Hematopoietic multipotent progenitor cell treated with erythropoietin and hydrocortisone succinate and interleukin-3 and kit ligand, for 15 days (in vitro differentiated cells): Measurements from ENCODE around the gene TBC1D4.

ENCODE experiments used
- DNase-seq: peaks from one replicate; pipeline ENCODE4 v3.0.0-alpha.2; 2015; ENCODE audit warnings: low spot score

The TBC1D4 gene

DNA sequence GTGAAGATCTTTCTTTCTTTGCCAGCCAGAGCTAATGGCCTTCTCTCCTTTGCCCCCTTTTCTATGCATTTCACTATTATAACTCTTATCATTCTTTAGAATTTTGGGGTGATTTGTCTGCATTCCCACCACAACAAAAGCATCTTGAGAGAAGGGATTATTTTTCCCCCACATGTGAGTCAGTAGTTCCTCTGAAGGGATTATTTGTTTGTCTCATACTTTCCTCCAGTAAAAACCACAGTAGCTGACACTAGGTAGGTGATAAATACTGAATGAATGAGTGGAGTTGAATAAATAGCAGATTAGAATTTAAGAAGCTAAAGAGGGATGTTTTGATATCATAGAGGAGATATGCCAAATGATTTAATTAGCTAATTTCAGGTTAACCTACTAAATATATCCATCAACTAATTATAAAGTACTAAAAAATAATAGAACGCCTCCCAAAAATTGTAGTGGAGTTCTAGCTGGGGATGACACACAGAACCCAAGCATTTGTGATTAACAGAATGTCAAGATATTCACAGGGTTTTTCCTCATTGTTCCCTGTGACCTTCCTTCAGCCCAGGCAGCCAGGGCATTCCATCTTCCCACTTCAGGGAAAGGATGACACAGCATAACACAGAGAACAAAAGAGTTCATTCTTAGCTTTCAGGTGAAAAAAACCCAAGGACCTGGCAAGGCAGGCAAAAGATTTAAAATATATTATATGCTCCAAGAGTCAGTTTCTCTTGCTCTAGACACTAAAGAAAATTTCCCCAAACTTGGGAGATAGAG is 3.5 kb upstream of the TBC1D4 start:
- no peak for DNase-seq

DNA sequence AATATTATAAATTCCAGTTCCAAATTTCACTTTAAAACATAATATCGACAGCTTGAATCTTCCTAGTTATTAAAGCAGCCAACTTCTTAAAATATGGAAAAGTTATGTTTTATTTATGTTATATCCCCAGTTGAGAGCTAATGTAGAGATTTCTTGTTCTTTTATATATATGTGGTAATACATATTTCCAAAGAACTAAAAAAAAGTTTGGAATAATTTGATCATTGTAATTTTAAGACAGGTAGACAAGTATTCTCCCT is 781 bp upstream of the TBC1D4 start:
- DNase-seq, result no peak

DNA sequence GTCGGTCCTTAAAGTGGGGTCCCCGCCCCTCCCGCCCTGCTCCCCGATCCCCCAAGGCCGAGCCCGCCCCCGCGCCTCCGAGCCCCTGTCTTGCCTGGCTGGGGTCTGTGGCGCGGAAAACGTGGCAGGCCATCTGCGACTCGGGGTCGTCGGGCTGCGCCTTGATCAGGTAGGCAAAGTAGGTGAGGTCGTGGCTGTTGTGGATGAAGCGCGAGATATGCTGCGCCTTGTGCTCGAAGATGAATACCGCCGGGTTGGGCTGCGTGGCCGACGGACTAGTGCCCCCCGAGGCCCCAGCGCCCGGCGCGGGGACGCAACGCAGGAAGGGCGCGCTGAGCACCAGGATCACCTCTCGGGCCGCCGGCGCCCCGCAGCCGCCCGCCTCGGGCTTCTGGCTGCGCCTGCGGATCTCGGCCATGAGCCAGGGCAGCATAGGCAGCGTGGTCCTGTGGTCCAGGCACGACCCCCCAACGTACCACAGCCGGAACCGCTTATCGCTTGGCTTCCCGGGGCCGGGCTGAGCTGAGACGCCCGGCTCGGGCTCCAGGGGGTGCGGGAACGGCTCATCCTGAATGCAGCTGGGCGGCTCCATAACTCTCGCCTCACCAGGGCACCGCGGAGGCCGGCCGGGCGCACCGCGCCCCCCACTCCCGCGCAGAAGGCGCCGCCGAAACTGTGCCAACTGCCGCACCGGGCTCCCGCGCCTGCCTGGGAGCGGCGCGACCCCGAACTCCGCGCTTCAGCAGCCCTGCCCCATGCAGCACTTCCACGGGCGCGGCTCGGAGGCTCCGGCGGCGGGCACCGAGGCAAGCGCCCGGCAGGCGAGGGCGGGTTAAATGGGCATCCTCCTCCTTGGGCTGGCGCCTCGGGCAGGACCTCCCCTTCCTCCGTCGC is 546 bp downstream of the TBC1D4 start:
- DNase-seq, result no peak

DNA sequence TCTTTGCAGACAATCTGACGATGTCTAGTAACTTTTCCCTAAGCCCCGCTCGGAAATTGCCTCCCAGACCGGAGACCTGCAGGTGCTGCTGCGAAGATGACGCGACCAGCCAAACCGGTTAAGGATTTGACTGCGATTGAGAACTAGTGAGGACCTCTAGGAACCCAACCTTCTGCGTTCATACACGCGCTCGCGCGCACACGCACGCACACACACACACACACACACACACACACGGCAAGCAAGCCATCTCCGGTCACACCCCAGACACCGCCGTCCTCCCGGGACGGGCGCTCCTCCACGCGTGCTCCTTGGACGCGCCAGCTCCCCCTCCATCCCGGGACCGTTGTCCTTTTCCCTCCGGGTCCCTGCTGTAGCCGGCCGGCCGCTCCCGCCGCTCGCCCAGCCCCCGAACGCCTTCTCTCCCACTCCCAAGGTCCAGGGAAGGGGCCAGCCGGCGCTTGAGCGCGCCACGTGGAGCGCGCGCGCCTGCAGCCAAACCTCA is 1.2 kb downstream of the TBC1D4 start:
- DNase-seq, result no peak

DNA sequence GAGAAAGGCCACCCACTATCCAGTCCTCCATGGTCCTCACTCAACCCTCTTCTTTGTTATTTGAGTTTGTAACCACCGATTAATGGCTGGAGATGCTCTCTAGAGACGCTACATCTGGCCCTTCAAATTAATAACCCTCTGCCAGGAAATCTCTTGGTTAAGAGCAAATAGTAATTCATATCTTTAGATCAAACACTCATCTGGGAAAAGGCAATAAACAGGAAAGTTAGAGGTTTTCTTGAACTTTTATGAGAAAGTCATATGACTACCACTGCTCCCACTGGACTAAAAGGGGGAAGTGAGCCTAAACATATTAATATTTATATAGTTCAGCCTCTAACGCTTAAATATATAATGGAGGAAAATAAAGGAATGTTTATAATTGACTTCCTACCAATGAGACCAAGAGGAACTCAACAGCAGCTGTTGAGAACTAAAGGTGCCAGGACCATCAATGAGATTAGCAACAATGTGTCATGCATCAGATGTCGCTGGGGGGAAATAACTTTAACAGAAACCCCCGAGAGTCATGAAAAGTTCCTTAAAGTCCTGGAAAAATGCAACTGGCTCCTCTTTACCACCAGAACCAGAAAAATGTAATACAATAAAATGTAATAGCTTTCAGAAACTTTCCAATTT is 2.7 kb downstream of the TBC1D4 start:
- DNase-seq, result no peak

GRCh38 chr13:75478659-75479058 is 3.3 kb downstream of the TBC1D4 start:
- DNase-seq, result no peak

DNA sequence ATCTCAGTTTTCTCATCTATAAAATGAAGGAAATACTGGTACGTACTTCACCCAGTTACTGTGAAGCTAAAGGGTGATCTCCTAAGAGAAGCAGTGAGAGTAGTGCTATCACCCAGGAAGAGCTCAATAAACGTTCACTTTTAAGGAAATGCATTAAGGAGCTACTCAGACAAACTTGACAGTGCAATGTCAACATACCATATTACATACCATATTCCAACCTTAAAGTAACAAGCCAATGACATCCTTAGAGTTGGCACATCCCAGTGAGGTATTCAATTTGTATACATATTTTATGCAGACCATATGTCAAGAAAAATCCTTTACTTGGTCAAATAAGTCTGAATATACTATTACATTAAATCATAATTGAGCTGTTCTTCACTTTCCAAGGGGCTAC is 7.0 kb downstream of the TBC1D4 start:
- no peak for DNase-seq

- DNase-seq, result no peak
Observed at GRCh38 chr13:75473468-75473867, 8.5 kb downstream of the TBC1D4 start.

DNA sequence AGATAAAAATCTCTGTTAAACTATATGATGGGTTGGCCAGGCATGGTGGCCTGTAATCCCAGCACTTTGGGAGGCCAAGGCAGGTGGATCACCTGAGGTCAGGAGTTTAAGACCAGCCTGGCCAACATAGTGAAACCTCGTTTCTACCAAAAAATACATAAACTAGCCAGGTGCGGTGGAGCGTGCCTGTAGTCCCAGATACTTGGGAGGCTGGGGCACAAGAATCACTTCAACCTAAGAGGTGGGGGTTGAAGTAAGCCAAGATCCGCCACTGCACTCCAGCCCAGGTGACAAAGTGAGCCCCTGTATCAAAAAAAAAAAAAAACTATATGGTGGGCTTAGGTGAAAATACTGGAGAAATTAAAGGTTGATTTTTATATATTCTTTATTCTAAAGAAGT is 11.3 kb downstream of the TBC1D4 start:
- DNase-seq, result no peak

DNA sequence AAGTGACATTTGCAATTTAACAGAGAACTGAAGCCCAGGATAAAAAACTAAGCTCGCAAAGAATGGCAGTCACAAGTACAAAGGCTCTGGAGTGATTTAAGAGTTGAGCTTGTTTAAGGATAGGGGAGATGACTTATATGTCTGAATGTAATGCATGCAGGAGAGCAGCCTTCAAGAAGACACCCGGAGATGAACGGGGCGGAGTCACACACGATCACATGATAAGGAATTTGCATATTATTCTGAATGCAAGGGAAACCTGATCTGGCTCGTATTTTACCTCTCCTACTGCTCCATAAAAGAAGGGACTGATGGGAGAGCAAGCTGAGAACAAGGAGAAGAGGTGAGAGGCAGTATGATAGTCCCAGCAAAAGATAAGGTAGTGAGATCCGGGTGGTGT is 12.9 kb downstream of the TBC1D4 start:
- no peak for DNase-seq

- DNase-seq, result no peak
Observed at GRCh38 chr13:75468602-75469001, 13.4 kb downstream of the TBC1D4 start.

DNA sequence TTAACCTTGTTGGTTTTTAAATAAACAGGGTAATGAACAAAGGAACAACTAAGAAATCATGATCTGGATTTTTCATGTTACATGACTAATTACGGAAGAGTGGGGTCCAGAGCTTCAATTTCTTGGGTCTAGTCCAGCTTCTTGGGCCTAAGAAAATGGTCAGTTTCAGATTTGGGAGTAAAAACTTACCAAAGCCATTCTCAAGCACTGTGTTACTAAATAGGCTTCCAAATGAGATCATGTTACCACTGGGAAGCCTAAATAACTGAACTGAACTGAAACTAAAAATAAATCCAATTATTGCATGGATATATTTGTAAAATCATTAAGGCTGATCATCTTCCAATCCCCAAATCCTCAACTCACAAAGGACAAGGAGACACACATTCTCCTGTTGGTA is 13.9 kb downstream of the TBC1D4 start:
- DNase-seq, result no peak

DNA sequence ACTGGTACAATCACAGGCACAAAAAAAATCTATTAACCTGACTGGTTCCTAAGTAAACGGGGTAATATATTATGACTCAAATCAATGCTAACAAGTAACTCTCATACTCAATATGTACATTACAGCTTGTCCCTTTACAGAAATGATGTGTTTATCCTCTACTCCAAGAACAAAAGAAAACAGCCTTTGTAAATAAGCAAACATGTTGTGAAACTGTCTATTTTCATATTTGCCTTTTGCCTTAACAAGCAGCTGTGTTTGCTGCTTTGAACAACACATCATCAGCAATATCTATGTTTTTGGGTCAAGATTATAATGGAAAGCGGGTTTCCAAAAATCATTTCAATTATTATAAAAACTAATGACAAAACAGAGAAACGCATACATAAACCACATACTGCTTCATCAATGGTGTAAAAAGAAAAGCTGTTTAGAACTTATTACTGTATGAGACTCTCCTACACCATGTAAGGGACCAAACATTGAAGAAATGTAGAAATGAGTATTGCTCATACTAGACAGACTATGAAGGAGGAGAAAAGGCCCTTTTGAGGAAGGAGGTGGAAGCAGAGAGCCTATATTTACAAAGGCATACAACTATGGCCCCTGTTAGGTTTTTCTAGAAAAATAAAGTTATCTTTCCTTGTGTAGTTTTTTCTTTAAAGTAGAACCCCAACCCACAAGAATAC is 14.8 kb downstream of the TBC1D4 start:
- DNase-seq, result no peak

DNA sequence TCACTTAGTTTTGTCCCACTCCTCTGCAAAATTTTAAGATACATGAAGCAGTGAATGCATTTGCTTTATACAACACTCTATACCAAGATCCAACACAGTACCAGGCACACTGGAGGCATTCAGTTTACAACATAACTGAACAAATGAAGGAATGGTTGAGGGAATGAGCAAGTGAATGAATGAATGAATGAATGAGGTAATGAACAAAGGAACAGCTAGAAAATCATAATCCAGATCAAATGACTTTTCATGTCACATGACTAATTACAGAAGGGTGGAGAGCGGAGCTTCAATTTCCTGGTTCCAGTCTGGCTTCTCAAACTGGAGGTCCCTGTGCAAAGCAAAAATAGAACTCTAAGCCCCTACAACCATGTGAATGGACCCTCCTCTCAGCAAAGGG is 16.7 kb downstream of the TBC1D4 start:
- no peak for DNase-seq

DNA sequence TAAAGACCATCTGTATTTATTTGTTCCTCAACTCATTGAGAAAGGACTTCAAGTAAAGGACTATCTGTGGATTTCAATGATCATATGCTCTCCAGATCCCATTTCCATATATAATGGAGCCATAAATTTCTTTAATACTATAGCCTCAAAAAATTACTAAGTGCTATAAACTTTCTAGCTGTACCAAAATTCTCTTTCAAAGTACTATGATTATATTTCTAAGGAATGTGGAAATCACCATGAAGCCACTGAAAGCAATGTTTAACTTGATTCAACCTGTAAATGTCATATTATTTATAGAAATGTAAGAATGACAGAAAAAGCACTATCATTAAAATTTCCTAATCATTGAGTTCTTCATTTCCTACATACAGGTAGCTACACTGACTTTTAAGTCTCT is 20.7 kb downstream of the TBC1D4 start:
- no peak for DNase-seq

DNA sequence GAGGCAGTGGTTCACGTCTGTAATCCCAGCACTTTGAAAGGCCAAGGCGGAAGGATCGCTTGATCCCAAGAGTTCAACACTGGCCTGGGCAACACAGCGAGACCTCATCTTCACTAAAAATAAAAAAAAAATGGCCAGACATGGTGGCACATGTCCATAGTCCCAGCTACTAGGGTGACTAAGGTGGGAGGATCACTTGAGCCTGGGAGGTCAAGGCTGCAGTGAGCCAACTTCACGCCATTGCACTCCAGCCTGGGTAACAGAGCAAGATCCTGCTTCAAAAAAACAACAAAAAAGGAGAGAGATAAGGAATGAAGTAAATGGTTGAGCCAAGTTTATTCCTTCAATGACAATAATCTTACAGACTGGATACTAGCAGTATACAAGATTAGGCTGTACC is 21.3 kb downstream of the TBC1D4 start:
- no peak for DNase-seq

DNA sequence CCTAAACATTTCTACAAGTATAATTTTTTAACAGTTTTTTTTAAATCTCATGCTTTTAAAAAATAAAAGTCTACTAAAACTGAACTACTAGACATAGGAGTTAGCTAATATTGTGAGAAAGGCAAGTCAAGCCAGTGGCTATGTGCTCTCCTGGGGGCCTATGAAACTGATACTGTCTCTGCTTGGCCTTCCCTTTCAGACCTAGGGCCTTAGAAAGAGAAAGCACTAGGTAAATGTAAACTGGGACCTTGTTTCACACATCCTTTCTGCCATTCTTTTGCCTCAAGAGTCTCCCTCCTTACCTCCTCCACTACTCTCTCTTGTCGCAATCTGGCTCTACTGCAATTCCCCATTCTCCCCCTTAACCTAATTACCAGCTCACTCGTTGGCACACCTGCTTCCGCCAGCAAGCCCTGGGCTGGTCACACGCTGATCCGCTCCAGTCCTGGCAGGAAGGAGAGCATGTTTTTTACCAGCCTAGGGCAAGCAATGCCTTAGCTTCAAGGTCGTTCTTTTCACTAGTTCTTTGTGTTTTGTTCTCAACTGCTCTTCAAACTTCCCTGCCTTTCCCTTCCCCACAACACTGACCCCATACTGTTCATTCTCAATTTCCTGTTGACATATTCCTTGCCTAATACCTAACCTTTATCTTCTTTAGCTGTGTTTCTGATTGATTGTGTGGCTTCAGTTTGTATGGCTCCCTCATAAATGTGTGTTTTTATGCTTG is 23.1 kb downstream of the TBC1D4 start:
- no peak for DNase-seq

- no peak for DNase-seq
Observed at GRCh38 chr13:75455962-75456361, 26.0 kb downstream of the TBC1D4 start.

DNA sequence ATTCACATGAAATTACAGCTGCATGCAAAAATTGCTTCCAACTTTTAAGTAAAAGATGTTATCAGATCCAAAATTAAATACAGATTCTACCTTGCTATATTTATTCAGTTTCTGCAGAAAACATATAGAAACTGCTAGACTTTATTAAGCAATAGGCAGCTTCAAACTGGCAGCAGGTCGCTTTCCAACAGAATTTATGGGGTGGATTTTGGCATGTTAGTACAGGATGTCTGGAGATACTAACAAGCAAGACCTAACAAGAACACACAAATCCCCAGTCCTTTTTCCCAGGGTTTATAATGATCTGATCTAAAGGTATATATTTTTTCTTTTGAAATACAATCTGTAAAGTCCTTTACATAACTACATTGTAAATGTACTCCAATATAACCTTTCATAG is 27.5 kb downstream of the TBC1D4 start:
- no peak for DNase-seq

DNA sequence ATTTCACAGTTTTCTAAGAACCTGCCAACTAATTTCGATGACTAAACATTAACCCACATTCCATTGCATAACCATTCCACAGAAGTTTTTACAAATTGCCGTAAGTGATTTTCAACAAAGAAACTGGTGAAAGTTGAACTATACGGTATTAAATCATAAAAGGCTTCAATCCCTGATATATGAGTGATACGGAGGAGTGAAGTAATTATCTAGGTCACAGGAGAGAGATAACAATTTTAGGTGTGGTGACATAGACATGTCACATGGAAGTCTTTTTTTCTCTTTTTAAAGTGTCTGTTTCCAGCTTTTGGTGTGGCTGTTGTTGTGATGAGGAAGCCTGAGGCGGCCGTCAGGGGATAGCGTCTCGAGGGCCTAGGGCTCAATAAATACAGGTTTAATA is 29.4 kb downstream of the TBC1D4 start:
- DNase-seq, result no peak

GRCh38 chr13:75447493-75447892 is 34.5 kb downstream of the TBC1D4 start:
- DNase-seq, result no peak

DNA sequence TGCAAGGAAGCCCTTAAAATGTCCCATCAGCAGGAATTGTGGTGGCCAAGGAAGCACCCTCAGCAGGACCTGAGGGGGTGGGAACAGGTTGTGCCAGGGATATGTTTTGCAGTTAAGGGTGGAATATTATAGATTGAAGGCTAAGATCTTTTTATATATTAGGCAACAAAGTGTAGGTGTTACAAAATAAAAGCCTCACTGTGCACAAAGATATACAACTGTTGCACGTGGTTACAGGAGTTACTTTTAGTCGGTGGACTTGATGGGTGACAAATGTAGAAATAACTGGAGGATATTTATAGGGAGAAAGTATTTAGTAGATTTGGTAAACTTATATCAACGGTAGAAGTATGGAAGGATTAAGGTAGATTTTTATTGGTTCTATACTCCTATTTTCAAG is 35.1 kb downstream of the TBC1D4 start:
- no peak for DNase-seq
